GM19463 (cell line): ENCODE data around the gene AHDC1.
"Not testable (repeated sequence)": the region's sequence is repeated elsewhere in the genome, so short reads cannot be mapped to it uniquely, and the experiment has no call there.

ENCODE experiments used
- ATAC-seq: cut with Tn5 transposase; IDR thresholded peaks from one replicate; pipeline ENCODE4 v1.9.1; 2021; ENCODE audit warnings: mild to moderate bottlenecking, moderate library complexity; ENCODE audit not compliant: unreplicated experiment

Gene AHDC1

DNA sequence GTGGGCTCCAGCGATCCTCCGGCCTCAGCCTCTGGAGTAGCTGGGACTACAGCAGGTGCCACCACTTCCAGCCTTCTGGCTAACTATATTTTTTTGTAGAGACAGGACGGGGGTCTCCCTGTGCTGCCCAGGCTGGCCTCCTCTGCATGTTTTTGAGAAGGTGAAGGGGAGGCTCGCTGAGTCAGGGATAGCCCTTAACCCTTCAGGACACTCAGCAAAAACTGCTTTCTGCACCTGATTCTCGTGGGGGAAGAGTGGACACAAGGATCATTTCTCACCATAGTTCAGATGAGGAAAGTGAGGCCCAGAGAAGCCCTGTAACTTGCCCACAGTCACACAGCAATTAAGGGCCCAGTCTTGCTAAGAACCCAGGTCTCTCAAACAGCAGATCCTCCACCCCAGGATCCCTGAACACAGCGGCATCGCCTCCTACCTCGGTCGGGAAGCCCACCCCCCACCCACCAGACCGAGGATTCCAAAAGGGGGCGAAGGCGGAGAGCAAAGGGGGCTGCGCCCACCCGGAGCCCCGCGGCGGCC is 29.8 kb upstream of the AHDC1 start:
- no peak for ATAC-seq

DNA sequence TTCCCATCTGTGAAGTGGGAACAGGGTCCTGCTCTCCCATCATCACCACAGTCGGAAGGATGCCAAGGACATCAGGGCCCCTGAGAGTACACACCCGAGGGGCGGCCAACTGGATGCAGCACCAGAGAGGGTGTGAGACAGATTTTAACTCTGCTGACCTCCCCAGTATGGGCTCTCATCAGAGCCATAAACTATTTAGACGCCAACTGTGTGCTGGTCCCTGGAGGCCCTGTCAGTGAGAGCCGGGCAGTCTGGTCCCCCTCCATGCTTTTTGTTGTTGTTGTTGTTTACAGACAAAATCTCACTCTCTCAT is 29.3 kb upstream of the AHDC1 start:
- ATAC-seq: no peak

DNA sequence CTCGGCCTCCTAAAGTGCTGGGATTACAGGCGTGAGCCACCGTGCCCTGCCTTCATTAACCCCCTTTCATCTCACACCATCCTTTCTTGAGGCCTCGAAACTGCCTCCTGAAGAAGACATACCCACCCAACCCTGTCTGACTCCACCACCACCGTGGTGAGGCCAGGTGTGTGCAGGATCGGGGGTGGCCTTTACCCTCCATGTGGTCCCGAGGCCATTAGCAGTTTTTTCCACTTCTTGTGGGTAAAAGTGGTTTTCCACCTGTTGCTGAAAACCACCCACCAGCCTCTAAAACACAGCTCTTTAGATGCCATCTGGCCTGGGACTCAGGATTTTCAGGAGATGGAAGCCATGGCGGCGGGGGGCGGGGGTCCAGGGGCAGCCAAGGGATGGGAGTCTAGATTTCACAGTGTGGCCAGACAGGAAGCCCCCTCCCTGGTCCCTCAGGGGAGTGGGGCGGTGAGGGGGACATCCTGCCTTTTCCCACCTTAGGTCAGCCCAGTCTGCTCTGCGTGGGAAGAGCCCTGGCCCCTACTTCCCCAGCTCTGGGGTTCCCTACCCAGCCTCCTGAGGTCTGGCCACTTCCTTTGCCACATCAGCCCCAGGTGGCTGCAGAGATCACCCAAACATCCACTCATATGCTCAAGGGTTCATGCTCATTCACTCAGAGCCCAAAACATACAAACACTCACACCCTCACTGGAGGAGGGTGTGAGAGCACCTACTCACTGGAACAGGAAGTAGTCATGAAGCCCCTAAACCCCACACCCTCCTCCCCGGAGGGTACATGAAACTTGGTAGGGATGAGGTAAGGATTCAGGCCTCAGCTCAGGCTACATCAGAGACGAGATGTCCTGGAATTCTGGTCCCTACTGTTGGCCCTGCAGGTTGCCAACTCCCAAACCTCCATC is 28.7 kb upstream of the AHDC1 start:
- ATAC-seq: peak; percentile 36

DNA sequence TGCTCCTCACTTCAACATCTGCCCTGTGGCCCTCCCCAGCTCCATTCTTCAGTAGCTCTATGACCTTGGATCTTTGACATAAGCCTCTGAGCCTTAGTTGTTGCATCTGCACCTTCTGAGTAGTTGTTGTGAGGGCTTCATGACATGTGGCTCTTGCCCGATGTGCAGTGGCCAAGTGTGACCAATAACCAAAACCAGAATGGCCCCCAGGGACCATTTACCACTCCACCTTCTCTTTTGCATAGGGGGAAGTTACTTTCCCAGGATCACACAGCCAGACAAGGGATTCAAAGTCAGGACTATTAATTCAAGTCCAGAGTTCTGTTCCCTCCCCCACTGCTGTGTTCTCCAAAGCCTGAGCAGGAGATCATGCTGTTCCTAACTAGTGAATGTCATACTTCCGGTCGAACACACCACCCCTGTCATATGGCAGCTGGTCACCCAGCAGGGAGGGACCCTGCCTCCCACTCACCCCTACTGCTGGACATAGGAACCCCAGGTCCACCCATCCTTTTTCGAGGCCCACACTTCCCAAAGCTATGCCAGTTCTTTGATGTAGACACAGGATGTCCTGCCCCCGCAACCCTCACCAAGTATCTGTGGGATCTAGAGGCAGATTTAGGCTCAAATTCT is 27.0 kb upstream of the AHDC1 start:
- no peak for ATAC-seq

DNA sequence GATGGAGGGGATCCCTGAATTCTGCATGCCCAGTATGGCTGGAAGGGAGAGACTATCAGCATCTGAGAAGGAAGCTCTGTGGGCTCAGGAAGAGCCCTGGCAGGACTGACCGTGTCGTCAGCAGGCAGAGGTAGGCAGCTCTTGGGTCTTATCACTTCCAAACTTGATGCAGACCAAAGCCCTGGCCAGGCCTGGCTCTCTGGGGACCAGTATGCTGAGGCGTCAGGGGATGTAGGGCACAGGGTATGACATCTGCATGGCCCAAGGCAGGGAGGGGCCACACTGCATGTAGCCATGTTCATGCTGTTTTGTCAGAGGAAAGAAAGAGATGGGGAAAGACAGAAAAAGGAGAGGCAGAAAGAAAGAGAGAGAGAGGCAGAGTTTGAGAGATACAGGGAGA is 24.8 kb upstream of the AHDC1 start:
- no peak for ATAC-seq

DNA sequence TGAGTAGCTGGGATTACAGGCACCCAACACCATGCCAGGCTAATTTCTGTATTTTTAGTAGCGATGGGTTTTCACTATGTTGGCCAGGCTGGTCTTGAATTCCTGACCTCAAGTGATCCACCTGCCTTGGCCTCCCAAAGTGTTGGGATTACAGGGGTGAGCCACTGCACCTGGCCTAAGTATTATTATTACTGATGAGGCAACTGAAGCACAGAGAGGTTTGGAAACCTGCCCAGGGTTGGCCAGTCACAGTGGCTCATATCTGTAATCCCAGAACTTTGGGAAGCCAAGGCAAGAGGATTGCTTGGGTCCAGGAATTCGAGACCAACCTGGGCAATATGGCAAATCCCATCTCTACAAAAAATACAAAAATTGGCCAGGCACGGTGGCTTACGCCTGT is 23.8 kb upstream of the AHDC1 start:
- not testable (repeated sequence) for ATAC-seq

DNA sequence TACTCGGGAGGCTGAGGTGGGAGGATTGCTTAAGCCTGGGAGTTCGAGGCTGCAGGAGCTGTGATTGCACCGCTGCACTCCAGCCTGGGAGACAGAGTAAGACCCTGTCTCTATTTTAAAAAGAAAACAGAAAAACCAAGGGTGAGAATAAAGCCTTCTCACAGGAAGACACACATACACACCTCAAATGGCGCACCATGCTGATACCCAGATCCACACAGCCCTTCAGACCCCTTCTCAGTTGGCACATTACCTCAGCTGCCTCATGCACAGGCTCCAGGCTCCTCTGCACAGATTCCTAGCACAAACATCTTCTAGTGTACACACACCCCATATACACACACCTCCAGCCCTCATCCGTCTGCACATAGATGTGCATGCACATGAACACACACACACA is 23.1 kb upstream of the AHDC1 start:
- ATAC-seq: no peak

DNA sequence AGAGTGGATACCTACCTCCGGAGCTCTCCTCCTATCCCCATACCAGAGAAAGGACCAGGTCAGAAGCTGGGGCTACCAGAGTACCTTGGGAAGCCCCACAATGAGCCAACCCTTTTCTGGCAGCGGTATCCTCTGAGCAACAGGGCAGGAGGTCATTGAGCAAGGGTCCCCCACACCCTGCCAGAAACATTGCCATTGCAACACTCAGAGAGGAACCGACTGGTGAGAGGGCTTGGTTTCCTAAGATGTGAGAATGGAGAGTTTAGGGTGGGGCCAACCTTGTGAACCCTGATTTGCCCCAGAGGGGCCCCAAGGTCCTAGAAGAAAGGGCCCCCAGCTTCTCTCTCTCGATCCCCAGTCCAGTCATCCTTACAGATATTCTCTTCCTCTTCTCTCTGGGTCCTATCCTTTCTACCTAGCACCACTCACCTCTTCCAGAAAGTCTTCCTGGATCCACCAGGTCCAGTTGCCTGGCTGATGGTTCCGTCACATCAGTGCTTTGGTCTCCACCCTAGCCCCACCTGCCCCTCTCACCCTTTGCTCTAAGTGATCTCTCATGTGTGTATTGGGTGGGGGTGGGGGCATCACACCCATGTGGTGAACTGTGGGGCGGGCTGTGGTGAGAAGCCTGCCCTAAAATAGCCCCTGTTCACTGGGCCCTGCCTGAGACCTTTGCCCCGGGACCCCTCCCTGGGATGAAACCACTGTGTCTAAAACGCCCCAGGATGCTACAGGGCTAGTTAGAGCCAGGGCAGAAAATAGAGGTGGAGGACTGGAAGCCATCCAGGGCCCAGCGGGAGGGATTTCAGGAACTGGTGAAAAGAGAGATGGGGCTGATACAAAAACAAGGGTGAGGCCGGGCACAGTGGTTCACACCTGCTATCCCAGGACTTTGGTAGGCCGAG is 22.3 kb upstream of the AHDC1 start:
- ATAC-seq: no peak

DNA sequence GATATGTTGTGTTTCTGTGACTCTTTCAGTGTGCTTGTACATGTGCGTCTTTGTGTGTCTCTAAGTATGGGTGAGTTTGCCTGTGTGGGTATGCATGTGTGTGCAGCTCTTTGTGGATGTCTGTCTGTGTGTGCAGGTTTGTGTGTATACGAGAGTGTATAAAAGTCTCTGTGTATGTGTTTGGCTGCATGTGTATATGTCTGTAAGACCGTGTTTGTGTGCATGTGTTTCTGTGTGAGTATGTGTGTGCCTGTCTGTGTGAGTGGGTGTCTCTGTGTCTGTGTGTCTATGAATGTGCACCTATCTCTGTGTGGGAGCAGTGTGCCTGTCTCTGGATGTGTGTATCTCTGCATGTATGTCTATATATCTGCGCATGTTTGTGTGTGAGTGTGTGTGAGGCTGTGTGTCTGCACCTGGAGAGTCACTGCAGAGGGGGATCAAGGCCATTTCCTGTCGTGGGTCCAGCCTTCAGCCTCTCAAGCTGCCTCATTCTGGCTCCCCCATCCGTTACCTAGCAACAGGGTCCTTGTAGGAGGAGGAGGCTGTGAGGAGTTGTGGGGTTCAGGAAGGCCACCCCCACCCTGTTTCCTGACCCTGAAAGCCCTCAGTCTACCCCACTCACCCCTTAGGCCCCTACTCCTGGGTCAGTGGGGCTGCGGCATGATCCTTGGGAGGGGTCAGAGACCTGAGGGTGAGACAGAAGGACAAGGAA is 20.7 kb upstream of the AHDC1 start:
- ATAC-seq: peak; percentile 29

DNA sequence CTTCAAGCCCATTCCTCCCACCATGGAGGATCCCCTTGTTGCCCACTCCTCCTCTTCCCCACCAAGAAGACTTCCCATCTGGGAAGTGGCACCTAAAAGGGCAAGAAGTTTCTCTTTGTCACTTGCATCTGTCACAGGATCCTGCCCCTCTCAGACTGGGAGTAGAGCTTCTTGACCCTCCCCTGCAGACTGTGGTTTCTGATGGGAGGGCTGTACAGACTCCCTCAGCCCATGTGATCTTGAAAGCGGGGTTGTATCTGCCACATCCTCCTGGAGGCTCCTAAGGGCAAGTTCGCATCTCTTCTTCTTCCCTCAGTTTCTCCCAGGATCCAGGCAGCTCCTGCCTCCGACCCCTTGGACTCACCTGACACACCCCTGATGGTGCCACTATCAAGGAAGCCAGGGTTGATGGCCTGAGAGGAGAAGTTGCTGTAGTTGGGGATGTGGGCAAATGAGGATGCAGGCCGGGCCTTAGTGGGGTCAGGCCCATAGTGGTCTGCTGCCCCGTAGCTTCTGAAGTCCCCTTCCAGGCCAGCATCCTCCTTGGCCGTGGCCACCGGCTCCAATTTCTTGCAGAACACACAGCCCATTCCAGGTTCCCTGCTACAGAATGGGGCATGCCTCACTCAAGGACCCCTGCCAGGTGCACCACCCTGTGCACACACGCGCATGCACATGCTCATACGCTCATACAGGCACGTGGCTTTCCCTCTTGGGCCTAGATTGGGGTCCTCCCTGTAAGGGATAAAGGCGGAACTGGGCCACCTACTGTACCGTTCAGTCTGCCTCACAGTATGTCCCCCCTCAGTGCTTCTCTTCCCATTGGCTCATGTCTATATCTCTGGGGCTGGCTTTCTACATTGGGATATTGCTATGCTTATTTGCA is 19.6 kb upstream of the AHDC1 start:
- ATAC-seq: no peak

DNA sequence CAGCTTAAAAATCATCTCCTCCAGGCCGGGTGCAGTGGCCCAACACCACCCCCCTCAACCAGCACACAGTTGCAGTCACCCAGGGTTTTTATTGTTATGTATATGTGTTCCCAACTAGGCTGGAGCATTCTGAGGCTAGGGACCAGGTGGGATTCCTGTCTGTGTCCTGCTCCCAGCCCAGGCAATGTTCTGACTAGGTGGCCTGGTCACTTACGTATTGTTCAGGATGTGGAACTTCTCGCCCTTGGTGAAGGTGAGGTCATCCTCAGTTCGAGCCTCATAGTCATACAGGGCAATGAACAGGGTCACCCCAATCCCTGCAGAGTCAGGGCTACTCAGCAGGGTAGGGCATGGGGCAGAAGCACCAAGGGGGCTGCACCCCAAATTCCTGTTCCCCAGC is 18.9 kb upstream of the AHDC1 start:
- no peak for ATAC-seq

DNA sequence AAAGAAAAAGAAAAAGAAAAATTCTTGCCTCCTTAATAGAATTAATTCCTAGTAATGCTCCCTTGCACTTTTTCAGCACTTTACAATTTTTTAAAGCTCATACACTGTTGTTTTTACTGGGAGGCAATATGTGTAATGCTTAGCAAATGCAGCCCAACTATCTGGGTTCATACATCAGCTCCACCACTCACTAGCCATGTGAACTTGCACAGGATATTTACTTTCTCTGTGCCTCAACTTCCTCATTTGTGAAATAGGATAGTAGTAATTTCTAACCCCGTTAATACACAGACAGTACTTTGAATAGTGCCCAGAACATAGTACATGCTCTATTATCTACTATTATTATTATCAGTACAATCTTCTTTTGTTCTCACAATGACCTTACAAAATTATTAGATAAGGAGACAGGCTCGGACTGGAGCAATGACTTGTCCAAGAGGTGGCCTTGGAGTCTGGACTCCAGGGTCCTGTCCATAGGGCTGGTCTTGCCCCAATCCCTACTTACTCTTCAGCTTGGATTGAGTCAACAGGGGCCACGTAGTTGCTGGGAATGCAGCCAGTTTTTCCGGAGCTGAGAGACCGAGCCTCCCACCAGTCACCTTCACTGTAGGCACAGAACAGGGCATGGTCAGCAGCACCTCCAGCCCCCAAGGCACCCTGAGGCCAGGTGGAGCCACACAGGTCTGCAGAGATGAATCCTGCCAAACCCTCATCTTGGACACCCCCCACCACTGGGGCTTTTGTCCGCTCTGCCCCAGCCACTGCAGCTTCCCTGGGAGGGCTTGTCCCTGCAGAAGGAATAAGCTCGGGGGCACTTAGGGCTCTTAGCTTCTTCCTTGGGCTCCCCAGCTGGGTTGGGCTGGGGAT is 17.3 kb upstream of the AHDC1 start:
- no peak for ATAC-seq

DNA sequence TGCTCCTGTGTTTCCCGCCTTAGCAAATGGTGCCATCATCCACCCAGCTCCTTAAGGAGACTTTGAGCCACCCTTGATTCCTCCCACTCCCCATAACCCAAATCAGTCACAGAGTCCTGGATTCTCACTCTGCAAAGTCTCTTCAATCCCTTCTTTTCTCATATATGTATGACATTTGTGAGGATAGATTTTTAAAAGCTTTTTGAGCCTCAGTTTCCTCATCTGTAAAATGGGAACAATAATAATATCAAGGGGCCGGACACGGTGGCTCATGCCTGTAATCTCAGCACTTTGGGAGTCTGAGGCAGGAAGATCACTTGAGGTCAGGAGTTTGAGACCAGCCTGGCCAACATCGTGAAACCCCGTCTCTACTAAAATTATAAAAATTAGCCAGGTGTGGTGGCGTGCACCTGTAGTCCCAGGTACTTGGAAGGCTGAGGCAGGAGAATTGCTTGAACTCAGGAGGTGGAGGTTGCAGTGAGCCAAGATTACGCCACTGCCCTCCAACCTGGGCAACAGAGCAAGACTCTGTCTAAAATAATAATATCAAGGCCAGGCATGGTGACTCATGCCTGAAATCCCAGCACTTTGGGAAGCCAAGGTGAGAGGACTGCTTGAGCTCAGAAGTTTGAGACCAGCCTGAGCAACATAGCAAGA is 16.0 kb upstream of the AHDC1 start:
- ATAC-seq: not testable (repeated sequence)

DNA sequence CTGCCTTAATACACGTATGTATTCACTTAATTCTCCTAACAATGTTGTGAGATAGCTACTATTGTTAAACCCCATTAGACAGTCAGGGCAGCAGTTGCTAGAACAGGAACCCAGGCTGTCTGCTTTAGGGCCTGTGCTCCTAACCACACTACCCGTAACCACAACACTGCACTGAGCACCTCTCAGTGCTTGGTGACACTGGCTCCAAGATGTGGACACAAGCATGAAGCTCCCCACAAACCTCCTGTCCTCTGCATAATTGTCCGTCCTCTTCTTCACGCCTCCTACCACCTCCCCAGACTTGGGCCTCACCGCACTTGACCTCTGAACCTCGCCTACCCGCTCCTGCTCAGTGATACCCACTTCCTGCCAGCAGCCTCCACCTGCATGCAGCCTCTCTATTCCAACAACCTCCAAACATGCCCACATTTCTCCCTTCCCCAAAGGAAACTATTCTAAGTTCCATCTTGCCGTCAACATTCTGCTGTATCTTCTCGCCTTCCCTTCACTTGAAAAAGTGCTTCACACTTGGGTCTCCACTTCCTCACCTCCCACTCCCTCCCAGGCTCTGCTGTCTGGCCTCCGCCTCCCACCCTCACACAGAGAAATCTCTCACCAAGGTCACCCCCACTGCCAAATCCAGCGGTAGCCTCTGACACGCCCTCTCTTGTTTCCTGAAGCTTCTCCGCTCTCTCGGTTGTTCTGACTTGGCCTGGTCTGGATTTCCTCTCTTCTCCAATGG is 14.6 kb upstream of the AHDC1 start:
- no peak for ATAC-seq

DNA sequence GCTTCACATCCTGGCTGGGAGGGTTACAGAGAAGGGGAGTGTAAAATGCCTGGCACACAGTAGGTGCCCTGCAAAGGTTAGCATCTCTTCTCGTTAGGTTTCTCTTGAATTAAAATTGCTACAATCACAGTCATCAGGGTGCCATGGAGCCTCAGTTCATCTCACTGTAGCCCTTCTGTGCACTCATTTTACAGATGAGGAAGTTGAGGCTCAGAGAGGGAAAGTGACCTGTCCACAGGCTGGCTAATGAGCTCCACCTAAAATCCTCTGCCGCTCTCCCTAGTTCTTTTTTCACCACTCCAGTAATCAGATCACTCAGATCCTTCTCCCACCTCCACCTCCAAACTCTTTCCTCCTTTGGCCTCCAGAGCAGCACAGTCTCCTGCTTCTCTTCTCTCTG is 13.5 kb upstream of the AHDC1 start:
- ATAC-seq: no peak

DNA sequence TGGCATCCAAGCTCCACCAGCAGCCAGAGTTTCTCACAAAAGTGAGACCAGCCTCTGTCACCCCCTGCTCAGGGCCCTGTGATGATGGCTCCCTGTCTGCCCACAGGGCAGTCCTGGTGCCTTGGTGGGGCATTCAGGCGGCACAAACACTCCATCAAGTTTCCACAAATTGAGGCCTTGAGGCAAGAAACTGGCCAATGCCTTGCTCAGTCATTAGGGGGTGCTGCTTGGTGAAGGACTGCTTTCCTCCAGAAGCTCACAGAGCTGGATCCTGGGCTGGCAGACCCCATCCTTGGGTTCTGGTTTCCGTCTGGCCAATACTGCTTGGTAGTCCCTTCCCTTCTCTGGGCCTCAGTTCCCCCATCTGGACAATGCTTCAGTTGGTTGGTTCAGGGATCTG is 12.5 kb upstream of the AHDC1 start:
- no peak for ATAC-seq

DNA sequence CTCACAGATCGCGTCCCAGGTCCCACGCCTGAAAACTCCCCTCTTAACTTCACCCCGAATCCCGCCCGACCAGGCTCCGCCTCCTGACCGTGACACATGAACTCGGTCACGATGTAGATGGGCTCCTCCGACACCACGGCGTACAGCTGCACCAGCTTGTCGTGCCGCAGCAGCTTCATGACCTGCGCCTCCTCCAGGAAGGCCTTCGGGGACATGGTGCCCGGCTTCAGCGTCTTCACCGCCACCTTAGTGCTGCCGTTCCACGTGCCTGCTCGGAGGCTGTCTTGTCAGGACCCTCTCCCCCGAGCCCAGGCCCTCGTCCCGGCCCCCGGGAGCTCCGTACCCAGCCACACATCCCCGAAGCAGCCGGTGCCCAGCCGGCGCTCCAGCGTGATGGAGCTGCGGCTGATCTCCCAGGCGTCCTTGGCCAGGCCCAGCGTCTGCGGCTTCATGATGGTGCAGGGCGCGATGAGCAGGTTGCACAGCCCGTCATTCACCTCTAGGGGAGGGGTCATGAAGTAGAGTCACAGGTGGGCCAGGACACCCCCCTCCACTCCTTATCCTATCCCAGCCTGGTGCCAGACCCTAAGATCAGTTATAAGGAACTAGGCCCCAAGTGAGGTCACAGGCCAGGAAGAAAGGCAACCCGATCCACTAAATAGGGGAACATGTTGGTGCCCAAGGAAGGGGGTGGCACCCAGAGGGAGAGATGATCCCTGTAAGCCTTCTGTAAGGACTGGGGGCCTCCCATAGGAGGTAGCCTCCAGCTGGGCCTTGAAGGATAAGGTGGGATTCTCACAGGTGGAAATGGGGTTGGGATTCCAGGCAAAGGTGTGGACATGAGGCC is 11.6 kb upstream of the AHDC1 start:
- ATAC-seq: no peak
